Stimulated activated CD4-positive, alpha-beta T cell treated with anti-CD3 and anti-CD28 coated beads, TNF-alpha, amount 100 ng/mL, for 4 hours (primary cell): Measurements from ENCODE around the gene PHLPP1.

ENCODE experiments used
- DNase-seq, 3 experiments: peaks; one replicate each; pipeline ENCODE4 v3.0.0-alpha.2; 2020; ENCODE audit warnings: low read depth in 3 of 3

PHLPP1 gene

GRCh38 chr18:62938006-62938405 lies 222.7 kb downstream of the PHLPP1 start:
- no peak for DNase-seq

GRCh38 chr18:62938487-62938886 lies 223.1 kb downstream of the PHLPP1 start:
- no peak for DNase-seq

GRCh38 chr18:62939433-62939832 lies 224.1 kb downstream of the PHLPP1 start:
- DNase-seq, result no peak

- no peak for DNase-seq
Measured at GRCh38 chr18:62939926-62940325, 224.6 kb downstream of the PHLPP1 start.

- no peak for DNase-seq
Measured at GRCh38 chr18:62942578-62942977, 227.2 kb downstream of the PHLPP1 start.

- no peak for DNase-seq
Measured at GRCh38 chr18:62944454-62944853, 229.1 kb downstream of the PHLPP1 start.

GRCh38 chr18:62948788-62949187 lies 233.4 kb downstream of the PHLPP1 start:
- DNase-seq, result no peak

- no peak for DNase-seq
Measured at GRCh38 chr18:62950246-62950645, 234.9 kb downstream of the PHLPP1 start.

GRCh38 chr18:62952807-62953206 lies 237.5 kb downstream of the PHLPP1 start:
- DNase-seq, result no peak

- DNase-seq, result no peak
Measured at GRCh38 chr18:62953663-62954062, 238.3 kb downstream of the PHLPP1 start.

- no peak for DNase-seq
Measured at GRCh38 chr18:62954366-62954765, 239.0 kb downstream of the PHLPP1 start.

GRCh38 chr18:62957885-62958472 lies 242.6 kb downstream of the PHLPP1 start:
- DNase-seq, result no peak

GRCh38 chr18:62959481-62959880 lies 244.1 kb downstream of the PHLPP1 start:
- DNase-seq, result no peak

- DNase-seq, result no peak
Measured at GRCh38 chr18:62963507-62963906, 248.2 kb downstream of the PHLPP1 start.

- no peak for DNase-seq
Measured at GRCh38 chr18:62964432-62964831, 249.1 kb downstream of the PHLPP1 start.

- DNase-seq, result no peak
Measured at GRCh38 chr18:62967089-62967488, 251.7 kb downstream of the PHLPP1 start.

GRCh38 chr18:62973689-62974088 lies 258.3 kb downstream of the PHLPP1 start:
- DNase-seq, result no peak

GRCh38 chr18:62974388-62974787 lies 259.0 kb downstream of the PHLPP1 start:
- DNase-seq, result no peak

- DNase-seq, result no peak
Measured at GRCh38 chr18:62974928-62975675, 259.8 kb downstream of the PHLPP1 start.

GRCh38 chr18:62975785-62976184 lies 260.4 kb downstream of the PHLPP1 start:
- DNase-seq, result no peak

GRCh38 chr18:62976227-62976626 lies 260.9 kb downstream of the PHLPP1 start:
- no peak for DNase-seq

- no peak for DNase-seq
Measured at GRCh38 chr18:62977512-62977911, 262.2 kb downstream of the PHLPP1 start.

GRCh38 chr18:62978251-62979049 lies 263.1 kb downstream of the PHLPP1 start:
- DNase-seq, result no peak
